GM12878 (cell line): Measurements from ENCODE around the gene OIT3. TPM values are rescaled to one million over a fixed set of nuclear protein-coding genes. Genes with fewer than 3 reads are reported as not detected.

Experiments used
- ATAC-seq: fragments of 200-7000 bp; cut with Tn5 transposase; 3 replicates; pipeline ENCODE4 v1.9.1; 2020; ENCODE audit warnings: mild to moderate bottlenecking, moderate library complexity
- BruUV-seq: library from RNA; stranded (reverse); fragments of 400-500 nt; replicated peaks from 2 replicates; lab custom pipeline; 2021; lab: Mats Ljungman, UMichigan
- CTCF ChIA-PET: fragments of 300-600 bp; sonication (Branson Sonifier 250); formaldehyde crosslinking; extraction: SDS; loops from one replicate; lab custom pipeline; 2021; ENCODE audit warnings: inconsistent platforms; lab: Yijun Ruan, JAX
- POLR2A ChIA-PET: fragments of 350-600 bp; formaldehyde crosslinking; extraction: SDS; loops from one replicate; lab custom pipeline; 2021; ENCODE audit warnings: inconsistent platforms; lab: Charles Lee
- RAD21 ChIA-PET: fragments of 300-600 bp; sonication (Branson Sonifier 250); formaldehyde crosslinking; loops from one replicate; lab custom pipeline; 2023; ENCODE audit warnings: antibody characterized with exemption; ENCODE audit not compliant: unreplicated experiment; lab: Charles Lee
- SMC1A ChIA-PET: fragments of 300-600 bp; sonication (Branson Sonifier 250); formaldehyde crosslinking; loops from one replicate; lab custom pipeline; 2023; ENCODE audit not compliant: unreplicated experiment, uncharacterized antibody; lab: Charles Lee
- DNase-seq: peaks from one replicate; pipeline ENCODE4 v3.0.0-alpha.2; 2011; ENCODE audit warnings: low read depth, low spot score
- FAIRE-seq: peaks from 3 replicates; lab custom pipeline; 2011; peaks lifted over from hg19 to GRCh38; lab: Jason Lieb, UNC
- H2AFZ ChIP-seq: 2 replicates; pipeline ENCODE4 v1.6.0; 2011; ENCODE audit warnings: low read depth, low read length, control low read depth; ENCODE audit not compliant: control insufficient read depth
- H3K27ac ChIP-seq: 2 replicates; pipeline ENCODE4 v1.5.1; 2011; ENCODE audit warnings: control low read depth; ENCODE audit not compliant: control insufficient read depth, insufficient read depth
- H3K27me3 ChIP-seq, 2 experiments: replicated peaks in 1 of 2; 2 replicates each; pipeline versions ENCODE4 v1.6.0 to v1.6.1; 2011; ENCODE audit warnings: low read length in 1 of 2; ENCODE audit not compliant: control insufficient read depth in 2 of 2, insufficient read depth in 2 of 2
- H3K36me3 ChIP-seq, 2 experiments: 2 replicates each; pipeline ENCODE4 v1.5.1; 2011; ENCODE audit warnings: low read length in 1 of 2; ENCODE audit not compliant: control insufficient read depth in 2 of 2, insufficient read depth in 2 of 2
- H3K4me1 ChIP-seq: 2 replicates; pipeline ENCODE4 v1.6.1; 2011; ENCODE audit warnings: mild to moderate bottlenecking, low read length, moderate library complexity, mixed read lengths; ENCODE audit not compliant: control insufficient read depth, insufficient read depth
- H3K4me2 ChIP-seq: 2 replicates; pipeline ENCODE4 v1.6.0; 2011; ENCODE audit warnings: control low read depth; ENCODE audit not compliant: control insufficient read depth, insufficient read depth
- H3K4me3 ChIP-seq: fragments of 200-600 bp; sonication (generic); 2 replicates; pipeline ENCODE4 v1.5.1; 2016
- H3K79me2 ChIP-seq: 2 replicates; pipeline ENCODE4 v1.6.0; 2011; ENCODE audit warnings: low read length; ENCODE audit not compliant: control insufficient read depth, insufficient read depth
- H3K9ac ChIP-seq: 2 replicates; pipeline ENCODE4 v1.8.0; 2011; ENCODE audit warnings: low read length, control low read depth, mixed read lengths; ENCODE audit not compliant: control insufficient read depth, insufficient read depth
- H3K9me3 ChIP-seq: replicated peaks from 3 replicates; pipeline ENCODE4 v1.5.1; 2011; ENCODE audit warnings: mild to moderate bottlenecking, low read length; ENCODE audit not compliant: control insufficient read depth, insufficient read depth
- H4K20me1 ChIP-seq: 2 replicates; pipeline ENCODE4 v1.6.0; 2011; ENCODE audit not compliant: control insufficient read depth, insufficient read depth
- CBFB ChIP-seq: IDR thresholded peaks from 2 replicates; pipeline ENCODE4 v1.6.1; 2016; ENCODE audit warnings: antibody characterized with exemption, low read depth
- CEBPB ChIP-seq, 2 experiments: fragments of 150-350 bp in 1 of 2; IDR thresholded peaks; 2 replicates each; pipeline ENCODE4 v1.6.1; 2012 to 2014; ENCODE audit warnings: low read depth in 2 of 2, low read length in 2 of 2, borderline replicate concordance in 1 of 2, inconsistent platforms in 1 of 2
- NR2F1 ChIP-seq: fragments of 450-650 bp; conservative IDR thresholded peaks from 2 replicates; pipeline ENCODE4 v1.6.1; 2017; ENCODE audit warnings: mild to moderate bottlenecking
- PML ChIP-seq: IDR thresholded peaks from 2 replicates; pipeline ENCODE4 v1.6.1; 2012; ENCODE audit warnings: low read length, inconsistent platforms
- POLR2AphosphoS5 ChIP-seq: IDR thresholded peaks from 2 replicates; pipeline ENCODE4 v1.6.1; 2011; ENCODE audit warnings: mild to moderate bottlenecking, low read length, inconsistent platforms
- RB1 ChIP-seq: fragments of 450-650 bp; formaldehyde crosslinking; IDR thresholded peaks from 2 replicates; pipeline ENCODE4 v1.6.1; 2017; ENCODE audit warnings: mild to moderate bottlenecking, borderline replicate concordance
- SPI1 ChIP-seq: IDR thresholded peaks from 2 replicates; pipeline ENCODE4 v1.6.1; 2011; ENCODE audit warnings: low read depth, mild to moderate bottlenecking, low read length, moderate library complexity, borderline replicate concordance; ENCODE audit not compliant: insufficient read depth
- ZSCAN29 ChIP-seq: fragments of 450-650 bp; IDR thresholded peaks from 2 replicates; pipeline ENCODE4 v1.6.1; 2017; ENCODE audit warnings: mild to moderate bottlenecking, moderate library complexity
- WGBS: methylation state at CpG from one replicate; pipeline ENCODE4 v1.1.6; 2016; ENCODE audit warnings: low lambda C conversion rate; ENCODE audit not compliant: insufficient replicate concordance, insufficient coverage; ENCODE audit errors: missing lambda C conversion rate; 5-methylcytosine and 5-hydroxymethylcytosine counted together
- in situ Hi-C: fragments of 300-500 bp; cut with MboI; formaldehyde crosslinking; loops from 9 replicates; pipeline ENCODE4 v1.14.3; 2018; ENCODE audit warnings: mixed read lengths
- intact Hi-C: fragments of 100-400 bp; cut with micrococcal nuclease; formaldehyde crosslinking; loops from one replicate; pipeline ENCODE4 v1.14.2; 2022; ENCODE audit not compliant: unreplicated experiment
- polyA plus RNA-seq, 11 experiments: library from polyadenylated mRNA; depleted of rRNA in 4 of 11; unstranded in 6 of 11; stranded (reverse) in 5 of 11; fragments of >200 nt; fragmentation: Nextera tagmentation in 4 of 11; fragmentation: Illumina TruSeq in 1 of 11; extraction: Ambion mirVana in 4 of 11; extraction: Trizol in 1 of 11; gene quantifications; 1 replicate in 1 of 11; 2 replicates in 10 of 11; pipeline versions ENCODE4 v1.2.1 to v1.2.3, GENCODE V29; 2011 to 2016; ENCODE audit warnings: inconsistent platforms in 2 of 11, missing spikeins in 2 of 11, low read depth in 1 of 11
- total RNA-seq, 4 experiments: library from RNA; depleted of rRNA in 3 of 4; stranded (reverse); fragments of >200 nt in 3 of 4; fragmentation: Illumina TruSeq in 1 of 4; extraction: Trizol in 1 of 4; gene quantifications; 2 replicates each; pipeline versions ENCODE4 v1.2.1 to v1.2.3, GENCODE V29; 2013 to 2021
- TF ChIP-seq, protein P1 (sequence below): fragments of 450-650 bp; formaldehyde crosslinking; IDR thresholded peaks from 2 replicates; pipeline ENCODE4 v1.5.0; 2022; ENCODE audit warnings: mild to moderate bottlenecking, missing genetic modification characterization
- TF ChIP-seq, protein P2 (sequence below): IDR thresholded peaks from 2 replicates; pipeline ENCODE4 v1.6.1; 2012; ENCODE audit warnings: improper control_type of control experiment, low read depth, low read length; ENCODE audit not compliant: insufficient replicate concordance
- TF ChIP-seq, protein P3 (sequence below): IDR thresholded peaks from 2 replicates; pipeline ENCODE4 v1.6.1; 2011; ENCODE audit warnings: borderline replicate concordance, low read depth, mild to moderate bottlenecking, moderate library complexity, mixed read lengths, low read length; ENCODE audit not compliant: insufficient read depth; ENCODE audit errors: extremely low read length
- TF ChIP-seq, protein P4 (sequence below): fragments of 450-650 bp; IDR thresholded peaks from 2 replicates; pipeline ENCODE4 v1.6.1; 2017; ENCODE audit warnings: low read depth, mild to moderate bottlenecking, moderate library complexity

Gene OIT3
- total and polyA plus RNA-seq, 10 of the 15 experiments (the other 5 are each of a cell fraction or from before 2014, with no cell fraction given), result not detected

DNA sequence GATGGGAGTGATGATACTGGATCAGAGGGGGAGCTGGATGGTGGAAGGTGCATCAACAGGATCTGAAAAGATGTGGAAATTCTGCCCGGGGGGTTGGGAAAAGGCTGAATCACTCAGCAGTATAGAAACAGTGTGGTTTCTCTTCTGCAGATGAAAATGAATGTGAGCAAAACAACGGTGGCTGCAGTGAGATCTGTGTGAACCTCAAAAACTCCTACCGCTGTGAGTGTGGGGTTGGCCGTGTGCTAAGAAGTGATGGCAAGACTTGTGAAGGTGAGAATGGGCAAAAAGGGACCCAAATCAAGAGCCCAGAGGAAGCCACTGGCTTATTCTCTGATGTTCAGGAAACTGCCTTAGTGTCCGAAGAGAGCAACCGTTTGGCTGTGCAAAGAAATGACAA, 12.9 kb downstream of the OIT3 start:
- RAD21 ChIA-PET, result no interaction called here
- H3K36me3 ChIP-seq, result no peaks in the 10 kb centered on the region
- H2AFZ ChIP-seq, result no peak overlapping the region
- CTCF ChIA-PET, result no interaction called here
- in situ Hi-C loops (no loop called here), intact Hi-C loops (no loop called here)
- SMC1A ChIA-PET, result no interaction called here
- POLR2A ChIA-PET, result no interaction called here
- no peak overlapping the region for H3K9ac ChIP-seq
- no peaks in the 10 kb centered on the region for H3K27me3 ChIP-seq
- BruUV-seq, result no TSS peak
- H3K4me3 ChIP-seq, result no peak overlapping the region
- FAIRE-seq, result no peak
- H3K79me2 ChIP-seq, result no peaks in the 10 kb centered on the region
- no peak overlapping the region for H3K27ac ChIP-seq
- no peak for DNase-seq
- H3K4me1 ChIP-seq, result no peaks in the 10 kb centered on the region
- no peak overlapping the region for H3K4me2 ChIP-seq
- H4K20me1 ChIP-seq, result no peaks in the 10 kb centered on the region
- no peaks in the 10 kb centered on the region for H3K9me3 ChIP-seq
- no peak for ATAC-seq
- 81% methylated on average over 6 of the region's 6 CpGs for WGBS
- TF ChIP-seq POLR2AphosphoS5, result no peak
- TF ChIP-seq, protein P1, sequence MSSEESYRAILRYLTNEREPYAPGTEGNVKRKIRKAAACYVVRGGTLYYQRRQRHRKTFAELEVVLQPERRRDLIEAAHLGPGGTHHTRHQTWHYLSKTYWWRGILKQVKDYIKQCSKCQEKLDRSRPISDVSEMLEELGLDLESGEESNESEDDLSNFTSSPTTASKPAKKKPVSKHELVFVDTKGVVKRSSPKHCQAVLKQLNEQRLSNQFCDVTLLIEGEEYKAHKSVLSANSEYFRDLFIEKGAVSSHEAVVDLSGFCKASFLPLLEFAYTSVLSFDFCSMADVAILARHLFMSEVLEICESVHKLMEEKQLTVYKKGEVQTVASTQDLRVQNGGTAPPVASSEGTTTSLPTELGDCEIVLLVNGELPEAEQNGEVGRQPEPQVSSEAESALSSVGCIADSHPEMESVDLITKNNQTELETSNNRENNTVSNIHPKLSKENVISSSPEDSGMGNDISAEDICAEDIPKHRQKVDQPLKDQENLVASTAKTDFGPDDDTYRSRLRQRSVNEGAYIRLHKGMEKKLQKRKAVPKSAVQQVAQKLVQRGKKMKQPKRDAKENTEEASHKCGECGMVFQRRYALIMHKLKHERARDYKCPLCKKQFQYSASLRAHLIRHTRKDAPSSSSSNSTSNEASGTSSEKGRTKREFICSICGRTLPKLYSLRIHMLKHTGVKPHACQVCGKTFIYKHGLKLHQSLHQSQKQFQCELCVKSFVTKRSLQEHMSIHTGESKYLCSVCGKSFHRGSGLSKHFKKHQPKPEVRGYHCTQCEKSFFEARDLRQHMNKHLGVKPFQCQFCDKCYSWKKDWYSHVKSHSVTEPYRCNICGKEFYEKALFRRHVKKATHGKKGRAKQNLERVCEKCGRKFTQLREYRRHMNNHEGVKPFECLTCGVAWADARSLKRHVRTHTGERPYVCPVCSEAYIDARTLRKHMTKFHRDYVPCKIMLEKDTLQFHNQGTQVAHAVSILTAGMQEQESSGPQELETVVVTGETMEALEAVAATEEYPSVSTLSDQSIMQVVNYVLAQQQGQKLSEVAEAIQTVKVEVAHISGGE (CRISPR knock-in tag), result no peak
- TF ChIP-seq SPI1, result no peak
- TF ChIP-seq, protein P2, sequence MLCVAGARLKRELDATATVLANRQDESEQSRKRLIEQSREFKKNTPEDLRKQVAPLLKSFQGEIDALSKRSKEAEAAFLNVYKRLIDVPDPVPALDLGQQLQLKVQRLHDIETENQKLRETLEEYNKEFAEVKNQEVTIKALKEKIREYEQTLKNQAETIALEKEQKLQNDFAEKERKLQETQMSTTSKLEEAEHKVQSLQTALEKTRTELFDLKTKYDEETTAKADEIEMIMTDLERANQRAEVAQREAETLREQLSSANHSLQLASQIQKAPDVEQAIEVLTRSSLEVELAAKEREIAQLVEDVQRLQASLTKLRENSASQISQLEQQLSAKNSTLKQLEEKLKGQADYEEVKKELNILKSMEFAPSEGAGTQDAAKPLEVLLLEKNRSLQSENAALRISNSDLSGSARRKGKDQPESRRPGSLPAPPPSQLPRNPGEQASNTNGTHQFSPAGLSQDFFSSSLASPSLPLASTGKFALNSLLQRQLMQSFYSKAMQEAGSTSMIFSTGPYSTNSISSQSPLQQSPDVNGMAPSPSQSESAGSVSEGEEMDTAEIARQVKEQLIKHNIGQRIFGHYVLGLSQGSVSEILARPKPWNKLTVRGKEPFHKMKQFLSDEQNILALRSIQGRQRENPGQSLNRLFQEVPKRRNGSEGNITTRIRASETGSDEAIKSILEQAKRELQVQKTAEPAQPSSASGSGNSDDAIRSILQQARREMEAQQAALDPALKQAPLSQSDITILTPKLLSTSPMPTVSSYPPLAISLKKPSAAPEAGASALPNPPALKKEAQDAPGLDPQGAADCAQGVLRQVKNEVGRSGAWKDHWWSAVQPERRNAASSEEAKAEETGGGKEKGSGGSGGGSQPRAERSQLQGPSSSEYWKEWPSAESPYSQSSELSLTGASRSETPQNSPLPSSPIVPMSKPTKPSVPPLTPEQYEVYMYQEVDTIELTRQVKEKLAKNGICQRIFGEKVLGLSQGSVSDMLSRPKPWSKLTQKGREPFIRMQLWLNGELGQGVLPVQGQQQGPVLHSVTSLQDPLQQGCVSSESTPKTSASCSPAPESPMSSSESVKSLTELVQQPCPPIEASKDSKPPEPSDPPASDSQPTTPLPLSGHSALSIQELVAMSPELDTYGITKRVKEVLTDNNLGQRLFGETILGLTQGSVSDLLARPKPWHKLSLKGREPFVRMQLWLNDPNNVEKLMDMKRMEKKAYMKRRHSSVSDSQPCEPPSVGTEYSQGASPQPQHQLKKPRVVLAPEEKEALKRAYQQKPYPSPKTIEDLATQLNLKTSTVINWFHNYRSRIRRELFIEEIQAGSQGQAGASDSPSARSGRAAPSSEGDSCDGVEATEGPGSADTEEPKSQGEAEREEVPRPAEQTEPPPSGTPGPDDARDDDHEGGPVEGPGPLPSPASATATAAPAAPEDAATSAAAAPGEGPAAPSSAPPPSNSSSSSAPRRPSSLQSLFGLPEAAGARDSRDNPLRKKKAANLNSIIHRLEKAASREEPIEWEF, result no peak
- TF ChIP-seq, protein P3, sequence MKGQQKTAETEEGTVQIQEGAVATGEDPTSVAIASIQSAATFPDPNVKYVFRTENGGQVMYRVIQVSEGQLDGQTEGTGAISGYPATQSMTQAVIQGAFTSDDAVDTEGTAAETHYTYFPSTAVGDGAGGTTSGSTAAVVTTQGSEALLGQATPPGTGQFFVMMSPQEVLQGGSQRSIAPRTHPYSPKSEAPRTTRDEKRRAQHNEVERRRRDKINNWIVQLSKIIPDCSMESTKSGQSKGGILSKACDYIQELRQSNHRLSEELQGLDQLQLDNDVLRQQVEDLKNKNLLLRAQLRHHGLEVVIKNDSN, result no peak
- TF ChIP-seq CEBPB (IDR thresholded peaks at IDR 0.05; ENCODE audit: borderline replicate concordance in 1 of 2, low read depth in 2 of 2, low read length in 2 of 2), result no peak
- TF ChIP-seq RB1, result no peak
- TF ChIP-seq ZSCAN29, result no peak
- no peak for TF ChIP-seq PML
- TF ChIP-seq, protein P4, sequence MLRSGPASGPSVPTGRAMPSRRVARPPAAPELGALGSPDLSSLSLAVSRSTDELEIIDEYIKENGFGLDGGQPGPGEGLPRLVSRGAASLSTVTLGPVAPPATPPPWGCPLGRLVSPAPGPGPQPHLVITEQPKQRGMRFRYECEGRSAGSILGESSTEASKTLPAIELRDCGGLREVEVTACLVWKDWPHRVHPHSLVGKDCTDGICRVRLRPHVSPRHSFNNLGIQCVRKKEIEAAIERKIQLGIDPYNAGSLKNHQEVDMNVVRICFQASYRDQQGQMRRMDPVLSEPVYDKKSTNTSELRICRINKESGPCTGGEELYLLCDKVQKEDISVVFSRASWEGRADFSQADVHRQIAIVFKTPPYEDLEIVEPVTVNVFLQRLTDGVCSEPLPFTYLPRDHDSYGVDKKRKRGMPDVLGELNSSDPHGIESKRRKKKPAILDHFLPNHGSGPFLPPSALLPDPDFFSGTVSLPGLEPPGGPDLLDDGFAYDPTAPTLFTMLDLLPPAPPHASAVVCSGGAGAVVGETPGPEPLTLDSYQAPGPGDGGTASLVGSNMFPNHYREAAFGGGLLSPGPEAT, result no peak
- TF ChIP-seq CBFB, result no peak
- TF ChIP-seq NR2F1, result no peak
